LNCaP clone FGC (cell line): ENCODE measurements around the gene FA2H.
"Not testable (repeated sequence)": the region's sequence is repeated elsewhere in the genome, so short reads cannot be mapped to it uniquely, and the experiment has no call there.

Source experiments
- DNase-seq: peaks from one replicate; pipeline ENCODE4 v3.0.0-alpha.2; 2011; ENCODE audit warnings: low read depth
- H3K4me3 ChIP-seq: 2 replicates; pipeline ENCODE4 v1.5.1; 2011; ENCODE audit warnings: mild to moderate bottlenecking, low read depth, low read length, control low read depth
- TF ChIP-seq, protein P1 (sequence below): IDR thresholded peaks from 2 replicates; pipeline ENCODE4 v1.5.1; 2012; ENCODE audit warnings: mild to moderate bottlenecking; ENCODE audit not compliant: control insufficient read depth, insufficient read depth; ENCODE audit errors: extremely low read depth

Gene FA2H

GRCh38 chr16:74769586-74770190 lies 4.9 kb downstream of the FA2H start:
- H3K4me3 ChIP-seq: no peak overlapping the region
- no peak for DNase-seq
- TF ChIP-seq, protein P1, sequence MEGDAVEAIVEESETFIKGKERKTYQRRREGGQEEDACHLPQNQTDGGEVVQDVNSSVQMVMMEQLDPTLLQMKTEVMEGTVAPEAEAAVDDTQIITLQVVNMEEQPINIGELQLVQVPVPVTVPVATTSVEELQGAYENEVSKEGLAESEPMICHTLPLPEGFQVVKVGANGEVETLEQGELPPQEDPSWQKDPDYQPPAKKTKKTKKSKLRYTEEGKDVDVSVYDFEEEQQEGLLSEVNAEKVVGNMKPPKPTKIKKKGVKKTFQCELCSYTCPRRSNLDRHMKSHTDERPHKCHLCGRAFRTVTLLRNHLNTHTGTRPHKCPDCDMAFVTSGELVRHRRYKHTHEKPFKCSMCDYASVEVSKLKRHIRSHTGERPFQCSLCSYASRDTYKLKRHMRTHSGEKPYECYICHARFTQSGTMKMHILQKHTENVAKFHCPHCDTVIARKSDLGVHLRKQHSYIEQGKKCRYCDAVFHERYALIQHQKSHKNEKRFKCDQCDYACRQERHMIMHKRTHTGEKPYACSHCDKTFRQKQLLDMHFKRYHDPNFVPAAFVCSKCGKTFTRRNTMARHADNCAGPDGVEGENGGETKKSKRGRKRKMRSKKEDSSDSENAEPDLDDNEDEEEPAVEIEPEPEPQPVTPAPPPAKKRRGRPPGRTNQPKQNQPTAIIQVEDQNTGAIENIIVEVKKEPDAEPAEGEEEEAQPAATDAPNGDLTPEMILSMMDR: no peak

DNA sequence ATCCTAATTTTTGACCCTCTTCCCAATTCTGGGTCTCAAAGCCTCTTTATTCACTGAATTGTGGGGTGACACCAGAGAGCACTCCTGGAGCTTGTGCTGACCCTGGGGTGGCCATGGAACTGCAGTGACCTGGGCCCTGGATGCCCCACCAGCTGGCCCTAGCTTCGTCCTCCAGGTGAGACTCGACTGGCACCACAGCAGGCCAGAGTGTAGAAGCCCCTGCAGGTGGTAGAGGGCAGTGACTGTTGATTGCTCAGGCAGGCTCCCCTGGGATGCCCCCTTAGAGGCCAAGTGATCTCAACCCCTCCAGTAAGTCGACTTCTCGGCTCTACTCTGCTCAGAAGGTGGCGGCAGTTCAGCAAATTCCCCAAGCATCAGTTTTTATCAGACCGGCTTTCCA lies 6.4 kb downstream of the FA2H start:
- TF ChIP-seq, protein P1: no peak
- DNase-seq: no peak
- no peak overlapping the region for H3K4me3 ChIP-seq

DNA sequence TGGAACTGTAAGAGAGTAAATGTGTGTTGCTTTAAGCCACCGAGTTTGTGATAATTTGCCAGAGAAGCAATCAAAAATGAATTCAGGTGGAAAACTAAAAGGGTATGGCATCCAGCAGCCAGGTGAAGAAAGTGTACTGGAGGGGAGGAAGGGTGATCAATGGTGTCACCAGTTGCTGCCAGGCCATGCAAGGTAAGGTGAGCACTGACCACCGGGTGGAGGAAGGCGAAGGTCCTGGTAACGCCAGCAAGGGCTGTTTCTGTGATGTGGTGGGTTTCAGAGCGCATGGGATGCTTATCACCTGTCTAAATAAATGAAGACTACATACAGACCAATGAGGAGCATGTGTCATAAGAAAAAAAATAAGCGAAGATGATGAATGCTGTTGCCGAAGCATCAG lies 6.9 kb downstream of the FA2H start:
- no peak for DNase-seq
- H3K4me3 ChIP-seq: no peak overlapping the region

DNA sequence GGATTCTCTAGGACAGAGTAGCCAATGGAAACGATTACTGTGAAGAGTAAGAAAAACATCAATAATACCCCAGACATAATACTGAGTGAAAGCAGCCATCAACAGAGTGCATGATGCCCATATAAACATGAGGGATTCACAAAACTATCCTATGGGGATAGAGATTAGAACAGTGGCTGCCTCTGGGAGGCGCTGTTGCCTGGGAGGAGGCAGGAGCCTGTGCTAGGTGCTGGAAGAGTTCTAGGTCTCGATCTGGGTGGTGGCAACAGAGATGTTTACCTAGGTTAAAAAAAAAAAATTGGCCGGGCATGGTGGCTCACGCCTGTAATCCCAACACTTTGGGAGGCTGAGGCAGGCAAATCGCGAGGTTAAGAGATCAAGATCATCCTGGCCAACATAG lies 7.9 kb downstream of the FA2H start:
- DNase-seq: no peak
- TF ChIP-seq, protein P1: no peak
- no peak overlapping the region for H3K4me3 ChIP-seq

More for the DNA sequence above, 6.9 kb downstream of the FA2H start:
- TF ChIP-seq, protein P1: no peak

- DNase-seq, H3K4me3 ChIP-seq: not testable (repeated sequence)
Observed at GRCh38 chr16:74764184-74764583, 10.4 kb downstream of the FA2H start.

DNA sequence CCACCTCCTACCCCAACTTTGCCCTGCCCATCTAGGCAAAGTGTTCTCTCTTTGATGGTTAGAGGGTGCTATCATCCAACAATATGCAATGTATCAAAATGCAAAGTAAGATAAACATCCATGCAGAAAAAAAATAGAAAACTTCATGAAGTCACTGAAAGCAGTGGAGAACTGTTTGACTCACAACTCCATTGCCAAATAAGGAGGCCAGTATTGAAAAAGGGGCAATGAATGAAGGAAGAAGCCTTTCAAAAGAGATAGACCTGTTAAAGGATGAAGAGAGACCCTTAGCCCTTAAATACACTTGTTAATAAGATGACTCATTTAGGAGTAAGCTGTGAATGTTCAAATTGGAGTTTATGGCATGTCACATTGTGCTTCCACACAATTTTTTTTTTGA lies 13.0 kb downstream of the FA2H start:
- no peak overlapping the region for H3K4me3 ChIP-seq
- TF ChIP-seq, protein P1: no peak
- no peak for DNase-seq

GRCh38 chr16:74760007-74760767 lies 14.4 kb downstream of the FA2H start:
- no peak overlapping the region for H3K4me3 ChIP-seq
- DNase-seq: no peak
- TF ChIP-seq, protein P1: no peak
